ENCODE measurements around the gene PTMA.
"Not testable (repeated sequence)": the region's sequence is repeated elsewhere in the genome, so short reads cannot be mapped to it uniquely, and the experiment has no call there.

DNA sequence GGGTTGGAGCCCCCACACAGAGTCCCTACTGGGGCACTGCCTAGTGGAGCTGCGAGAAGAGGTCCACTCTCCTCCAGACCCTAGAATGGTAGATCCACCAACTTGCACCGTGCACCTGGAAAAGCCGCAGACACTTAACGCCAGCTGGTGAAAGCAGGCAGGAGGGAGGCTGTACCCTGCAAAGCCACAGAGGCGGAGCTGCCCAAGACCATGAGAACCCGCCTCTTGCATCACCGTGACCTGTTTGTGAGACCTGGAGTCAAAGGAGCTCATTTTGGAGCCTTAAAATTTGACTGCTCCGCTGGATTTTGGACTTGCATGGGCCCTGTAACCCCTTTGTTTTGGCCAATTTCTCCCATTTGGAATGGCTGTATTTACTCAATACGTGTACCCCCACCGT lies 40.7 kb downstream of the PTMA start:
- TF ChIP-seq, protein P1, sequence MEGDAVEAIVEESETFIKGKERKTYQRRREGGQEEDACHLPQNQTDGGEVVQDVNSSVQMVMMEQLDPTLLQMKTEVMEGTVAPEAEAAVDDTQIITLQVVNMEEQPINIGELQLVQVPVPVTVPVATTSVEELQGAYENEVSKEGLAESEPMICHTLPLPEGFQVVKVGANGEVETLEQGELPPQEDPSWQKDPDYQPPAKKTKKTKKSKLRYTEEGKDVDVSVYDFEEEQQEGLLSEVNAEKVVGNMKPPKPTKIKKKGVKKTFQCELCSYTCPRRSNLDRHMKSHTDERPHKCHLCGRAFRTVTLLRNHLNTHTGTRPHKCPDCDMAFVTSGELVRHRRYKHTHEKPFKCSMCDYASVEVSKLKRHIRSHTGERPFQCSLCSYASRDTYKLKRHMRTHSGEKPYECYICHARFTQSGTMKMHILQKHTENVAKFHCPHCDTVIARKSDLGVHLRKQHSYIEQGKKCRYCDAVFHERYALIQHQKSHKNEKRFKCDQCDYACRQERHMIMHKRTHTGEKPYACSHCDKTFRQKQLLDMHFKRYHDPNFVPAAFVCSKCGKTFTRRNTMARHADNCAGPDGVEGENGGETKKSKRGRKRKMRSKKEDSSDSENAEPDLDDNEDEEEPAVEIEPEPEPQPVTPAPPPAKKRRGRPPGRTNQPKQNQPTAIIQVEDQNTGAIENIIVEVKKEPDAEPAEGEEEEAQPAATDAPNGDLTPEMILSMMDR (IDR thresholded peaks at IDR 0.05), result not testable (repeated sequence)
- TF ChIP-seq POLR2A (IDR thresholded peaks at IDR 0.05), result not testable (repeated sequence)

Measured in thyroid gland (tissue), 4 donors.